Body of pancreas (tissue), 4 donors: ENCODE results near the gene DVL1. TPM values are rescaled to one million over a fixed set of nuclear protein-coding genes. Genes with fewer than 3 reads are reported as not detected.

Source experiments
- ATAC-seq: fragments of 150-250 bp; one replicate; pipeline ENCODE4 v1.9.1; 2016
- DNase-seq, 4 donors: peaks; one replicate each; pipeline ENCODE4 v3.0.0-alpha.2; 2019
- H3K27ac ChIP-seq, 4 donors: fragments of 200-600 bp; sonication (generic); 1 replicate in 3 of 4; 2 replicates in 1 of 4; pipeline versions ENCODE4 v1.5.1 to v1.6.1; 2016 to 2019; ENCODE audit warnings: mild to moderate bottlenecking in 1 of 4, mixed read lengths in 1 of 4, moderate library complexity in 1 of 4
- H3K27me3 ChIP-seq, 2 donors: fragments of 200-600 bp; sonication (generic); one replicate each; pipeline ENCODE4 v1.6.0; 2016; ENCODE audit warnings: mild to moderate bottlenecking in 1 of 2
- H3K36me3 ChIP-seq, 2 donors: fragments of 200-600 bp; sonication (generic); replicated peaks in 1 of 2; 2 replicates each; pipeline ENCODE4 v1.5.1; 2016; ENCODE audit warnings: low read depth in 2 of 2; ENCODE audit not compliant: insufficient read depth in 1 of 2
- H3K4me1 ChIP-seq: fragments of 200-600 bp; sonication (generic); one replicate; pipeline ENCODE4 v1.6.0; 2016
- H3K4me3 ChIP-seq, 2 donors: fragments of 200-600 bp; sonication (generic); 1 replicate in 1 of 2; 2 replicates in 1 of 2; pipeline ENCODE4 v1.5.1; 2016 to 2019
- H3K9me3 ChIP-seq, 3 donors: fragments of 200-600 bp; sonication (generic); 1 replicate in 2 of 3; 2 replicates in 1 of 3; pipeline ENCODE4 v1.5.1; 2016
- CTCF ChIP-seq, 7 experiments: fragments of 450-650 bp in 4 of 7; fragments of 200-600 bp in 3 of 7; sonication (generic) in 3 of 7; IDR thresholded peaks; one replicate each; pipeline ENCODE4 v1.5.1; 2016 to 2019; ENCODE audit warnings: antibody characterized with exemption in 7 of 7
- POLR2A ChIP-seq, 3 donors: fragments of 450-650 bp; IDR thresholded peaks; one replicate each; pipeline ENCODE4 v1.6.1; 2016; ENCODE audit warnings: antibody characterized with exemption in 3 of 3, mild to moderate bottlenecking in 2 of 3
- WGBS, 2 donors: methylation state at CpG; one replicate each; pipeline ENCODE4 v1.1.5; 2017; 5-methylcytosine and 5-hydroxymethylcytosine counted together
- intact Hi-C: fragments of 100-400 bp; cut with DNase I; formaldehyde crosslinking; loops from one replicate; pipeline ENCODE4 v1.15.1; 2023
- total RNA-seq, 2 donors: library from RNA; depleted of rRNA; stranded (reverse); fragments of >200 nt; gene quantifications; one replicate each; pipeline ENCODE4 v1.1.0, GENCODE V29; 2016

DVL1 gene
- total RNA-seq, 2 donors from 2014 or later = 58.1 to 84.4 TPM

- WGBS, 2 donors = 17 to 20% methylated on average over 7 to 16 of the region's 16 CpGs
- TF ChIP-seq POLR2A (IDR thresholded peaks at IDR 0.05) (no peak), CTCF (IDR thresholded peaks at IDR 0.05) (no peak)
- Histone ChIP-seq H3K9me3 (no peaks in the 10 kb centered on the region), H3K4me3 (peak overlapping the region; percentile 89), H3K4me1 (peaks cover 49% of the 10 kb centered on the region), H3K36me3 (peaks cover 3 to 8% of the 10 kb centered on the region in 2 donors), H3K27ac (peak overlapping the region; percentile 78 to 95 (median 90)), H3K27me3 (no peaks in the 10 kb centered on the region)
- DNase-seq (peak; percentile 63 to 85 (median 75)), ATAC-seq (no peak)
- intact Hi-C loops = no loop called here
Observed at GRCh38 chr1:1325288-1326074, 23.7 kb downstream of the DVL1 start.

GRCh38 chr1:1324524-1325287 is 24.5 kb downstream of the DVL1 start, which contains the start of the genes CPTP and INTS11:
CPTP (plus strand) TSS chr1:1324802; CDS start chr1:1326911, 2,109 bp downstream.
INTS11 (minus strand) TSS chr1:1324660; CDS start chr1:1324608, 52 bp downstream.
- no peaks in the 10 kb centered on the region for H3K9me3 ChIP-seq
- peaks cover 3 to 8% of the 10 kb centered on the region in 2 donors for H3K36me3 ChIP-seq
- TF ChIP-seq POLR2A (IDR thresholded peaks at IDR 0.05) (peak; percentile 58 to 77 (median 70)), CTCF (IDR thresholded peaks at IDR 0.05) (no peak)
- peak within 1 kb of the TSS; percentile 89 for H3K4me3 ChIP-seq
- DNase-seq = peak; percentile 94 to 97 (median 95)
- no peaks in the 10 kb centered on the region for H3K27me3 ChIP-seq
- peaks cover 50% of the 10 kb centered on the region for H3K4me1 ChIP-seq
- peak within 1 kb of the TSS; percentile 78 to 95 (median 90) for H3K27ac ChIP-seq
- intact Hi-C loops = no loop called here
- WGBS, 2 donors = 0 to 1% methylated on average over 24 to 54 of the region's 84 CpGs
- ATAC-seq = peak; percentile 93

- WGBS, 2 donors = 0% methylated on average over 4 to 25 of the region's 41 CpGs
- Histone ChIP-seq H3K36me3 (peaks cover 3 to 8% of the 10 kb centered on the region in 2 donors), H3K4me1 (peaks cover 50% of the 10 kb centered on the region), H3K4me3 (peak overlapping the region; percentile 89), H3K27ac (peak overlapping the region; percentile 78 to 95 (median 90)), H3K27me3 (no peaks in the 10 kb centered on the region), H3K9me3 (no peaks in the 10 kb centered on the region)
- DNase-seq (no peak), ATAC-seq (no peak)
- no peak for TF ChIP-seq POLR2A (IDR thresholded peaks at IDR 0.05)
- no peak for TF ChIP-seq CTCF (IDR thresholded peaks at IDR 0.05)
- intact Hi-C loops = no loop called here
Observed at GRCh38 chr1:1324084-1324523, 25.1 kb downstream of the DVL1 start.

GRCh38 chr1:1322952-1323351 is 26.3 kb downstream of the DVL1 start:
- Histone ChIP-seq H3K27me3 (no peaks in the 10 kb centered on the region), H3K9me3 (no peaks in the 10 kb centered on the region), H3K4me1 (peaks cover 61% of the 10 kb centered on the region), H3K4me3 (no peak overlapping the region), H3K27ac (no peak overlapping the region), H3K36me3 (peaks cover 3% of the 10 kb centered on the region in 2 donors)
- WGBS, 2 donors = 76 to 82% methylated on average over 7 to 9 of the region's 10 CpGs
- intact Hi-C loops = no loop called here
- TF ChIP-seq CTCF (IDR thresholded peaks at IDR 0.05) = no peak
- no peak for TF ChIP-seq POLR2A (IDR thresholded peaks at IDR 0.05)
- DNase-seq (no peak), ATAC-seq (no peak)
